NCI-H2227 treated with DMSO at 0.1 percent for 48 hours (cell line): ENCODE data around the gene THADA.
"Not testable (repeated sequence)": the region's sequence is repeated elsewhere in the genome, so short reads cannot be mapped to it uniquely, and the experiment has no call there.

Experiments
- DNase-seq: peaks from one replicate; lab custom pipeline; 2025; lab: John Stamatoyannopoulos, UW

Gene THADA

DNA sequence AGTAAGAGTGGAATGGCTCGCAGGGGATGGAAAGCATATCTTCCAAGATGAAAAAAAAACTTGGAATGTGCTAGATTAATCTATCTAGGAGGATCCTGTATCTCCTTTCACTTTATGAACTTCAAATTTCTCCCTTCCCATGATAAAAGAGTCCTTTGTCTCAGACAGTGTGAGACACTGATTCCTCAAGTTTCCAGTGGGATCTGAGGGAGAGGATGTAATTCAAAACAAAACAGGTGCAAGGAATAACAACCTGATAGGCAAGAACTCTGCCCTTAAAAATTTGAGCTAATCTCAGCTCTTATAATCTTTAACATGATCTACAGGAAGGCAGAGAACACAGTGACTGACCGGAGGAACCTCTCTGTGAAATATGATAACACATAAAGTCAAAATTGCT lies 207.5 kb downstream of the THADA start:
- DNase-seq = no peak

DNA sequence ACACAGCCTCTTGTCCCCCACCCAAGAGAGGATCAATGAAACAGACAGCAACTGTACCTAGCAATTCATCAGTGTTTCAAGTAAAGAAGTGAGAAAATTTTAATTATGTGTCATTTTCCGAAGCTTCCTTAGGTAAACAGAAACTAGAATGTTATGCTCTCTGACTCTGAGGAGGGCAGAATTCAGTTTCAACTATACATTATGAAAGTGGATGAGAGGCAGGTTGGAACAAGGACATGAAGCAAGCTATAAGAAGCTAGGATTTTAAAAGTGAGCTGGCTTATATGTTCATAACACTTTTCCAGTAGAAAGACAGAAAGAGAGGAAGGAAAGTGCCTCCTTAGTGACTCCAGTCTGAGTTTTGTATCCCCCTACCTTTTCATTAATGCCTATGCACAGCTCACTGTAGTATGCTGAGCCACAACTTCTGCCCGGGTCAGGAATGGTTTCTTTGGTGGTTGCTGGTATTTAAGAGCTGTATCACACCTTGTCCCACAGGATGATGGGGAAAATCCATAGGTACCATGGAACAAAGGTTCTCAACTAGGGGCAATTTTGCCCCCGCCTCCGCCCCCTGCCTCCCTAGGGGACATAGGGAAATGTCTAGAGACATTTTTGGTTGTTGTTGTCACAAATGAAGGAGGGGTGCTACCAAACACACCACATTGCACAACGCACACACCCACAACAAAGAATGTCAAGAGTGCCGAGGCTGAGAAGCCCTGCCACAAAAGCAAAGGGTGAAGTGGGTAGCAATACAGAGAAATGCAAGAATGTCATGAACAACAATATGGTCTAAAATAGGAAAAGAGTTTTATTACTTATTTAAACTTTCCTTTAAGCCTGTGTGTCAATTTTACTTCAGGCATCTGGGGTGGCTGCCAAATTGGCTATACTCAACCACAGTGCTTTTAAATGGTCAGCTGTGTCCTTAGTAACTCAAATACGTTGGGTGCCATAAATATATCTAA lies 208.5 kb downstream of the THADA start:
- DNase-seq = no peak

- not testable (repeated sequence) for DNase-seq
These were observed 209.2 kb downstream of the THADA start for GRCh38 chr2:43386679-43387078.

DNA sequence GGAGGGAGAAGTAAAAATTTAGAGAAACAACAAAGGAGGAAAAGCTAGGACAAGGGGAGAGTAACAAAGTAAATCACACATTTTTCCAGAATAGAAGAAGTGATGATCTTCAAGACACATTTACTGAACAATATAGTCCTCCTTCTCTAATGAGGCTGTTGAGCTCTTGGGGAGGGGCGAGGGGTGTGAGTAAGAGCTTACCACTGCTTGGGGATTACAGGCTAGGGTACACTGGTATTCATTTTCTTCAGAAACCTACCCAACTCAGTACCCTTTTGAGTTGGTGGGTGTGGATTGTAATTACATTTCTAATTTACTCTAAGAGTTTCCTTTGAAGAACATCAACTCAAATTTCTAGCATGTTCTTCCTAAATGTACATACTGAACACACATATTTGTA lies 211.7 kb downstream of the THADA start:
- no peak for DNase-seq

DNA sequence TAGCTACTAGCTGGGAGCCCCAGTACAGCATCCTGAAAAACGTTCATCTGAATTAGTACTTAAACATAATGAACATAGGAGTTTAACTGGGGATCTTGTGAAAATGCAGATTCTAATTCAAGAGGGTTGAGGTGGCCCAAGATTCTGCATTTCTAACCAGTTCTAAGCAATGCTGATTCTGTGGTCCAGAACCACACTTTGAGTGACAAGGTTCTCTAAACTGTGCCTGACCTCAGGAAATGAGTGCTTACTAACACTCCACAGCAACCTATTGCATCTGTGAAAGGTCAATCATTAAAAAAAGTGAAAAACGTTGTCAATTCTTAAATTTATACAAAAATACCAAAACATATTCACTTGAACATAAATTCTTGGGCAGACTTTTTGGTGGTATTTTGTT lies 212.3 kb downstream of the THADA start:
- DNase-seq = no peak

DNA sequence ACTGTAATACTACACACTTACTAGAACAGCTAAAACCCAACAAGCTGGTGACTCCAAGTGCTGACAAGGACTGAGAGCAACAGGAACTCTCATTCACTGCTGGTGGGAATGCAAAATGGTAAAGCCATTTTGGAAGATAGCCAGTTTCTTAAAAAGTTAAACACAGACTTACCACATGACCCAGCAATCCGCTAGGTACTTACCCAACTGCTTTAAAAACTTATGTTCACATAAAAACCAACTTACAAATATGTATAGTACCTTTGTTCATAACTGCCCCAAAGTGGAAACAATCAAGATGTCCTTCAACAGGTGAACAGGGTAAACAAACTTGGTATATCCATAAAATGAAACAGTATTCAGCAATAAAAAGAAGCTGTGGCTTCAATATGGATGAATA lies 216.3 kb downstream of the THADA start:
- no peak for DNase-seq

GRCh38 chr2:43377327-43377726 lies 218.5 kb downstream of the THADA start:
- DNase-seq = no peak

- DNase-seq = no peak
These were observed 219.2 kb downstream of the THADA start for GRCh38 chr2:43376523-43377198.

- DNase-seq = no peak
These were observed 219.9 kb downstream of the THADA start for GRCh38 chr2:43375746-43376522.

- DNase-seq = no peak
These were observed 223.3 kb downstream of the THADA start for GRCh38 chr2:43372416-43373081.

DNA sequence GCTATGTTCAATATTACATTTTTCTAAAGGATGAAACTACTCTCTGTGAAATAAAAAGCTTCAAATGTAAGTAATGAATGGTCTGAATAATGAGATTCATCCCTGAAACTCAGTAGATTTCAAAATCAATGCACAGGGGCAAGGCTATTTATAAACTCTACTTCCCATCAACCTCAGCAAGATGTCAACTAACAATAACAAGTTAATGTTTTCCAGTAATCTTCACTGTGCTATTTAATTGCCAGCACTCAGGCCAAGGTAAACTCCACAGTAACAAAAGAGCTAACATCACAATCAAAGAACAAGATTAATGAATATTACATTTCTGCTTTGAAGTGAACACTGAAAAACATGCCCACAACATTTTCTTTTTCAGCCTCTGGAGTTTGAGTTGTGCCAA lies 225.1 kb downstream of the THADA start:
- no peak for DNase-seq

GRCh38 chr2:43370146-43370545 lies 225.7 kb downstream of the THADA start:
- DNase-seq = no peak

- no peak for DNase-seq
These were observed 227.1 kb downstream of the THADA start for GRCh38 chr2:43368483-43369385.

GRCh38 chr2:43367012-43367782 lies 228.6 kb downstream of the THADA start:
- no peak for DNase-seq

DNA sequence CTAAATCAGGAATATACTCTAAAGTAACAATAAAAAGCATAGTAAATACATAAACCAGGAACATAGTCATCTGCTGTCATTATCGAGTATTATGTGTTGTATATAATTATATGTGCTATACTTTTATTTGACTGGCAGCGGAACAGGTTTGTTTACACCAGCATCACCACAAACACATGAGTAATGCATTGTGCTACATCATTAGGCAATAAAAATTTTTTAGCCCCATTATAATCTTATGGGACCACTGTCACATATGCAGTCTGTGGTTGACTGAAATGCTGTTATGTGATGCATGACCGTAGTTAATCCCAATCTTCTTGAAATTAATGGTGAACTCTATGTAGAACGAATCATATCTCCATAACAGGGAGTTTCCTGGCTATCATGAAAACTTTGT lies 232.7 kb downstream of the THADA start:
- peak; percentile 29 for DNase-seq

GRCh38 chr2:43361286-43361685 lies 234.6 kb downstream of the THADA start:
- no peak for DNase-seq

DNA sequence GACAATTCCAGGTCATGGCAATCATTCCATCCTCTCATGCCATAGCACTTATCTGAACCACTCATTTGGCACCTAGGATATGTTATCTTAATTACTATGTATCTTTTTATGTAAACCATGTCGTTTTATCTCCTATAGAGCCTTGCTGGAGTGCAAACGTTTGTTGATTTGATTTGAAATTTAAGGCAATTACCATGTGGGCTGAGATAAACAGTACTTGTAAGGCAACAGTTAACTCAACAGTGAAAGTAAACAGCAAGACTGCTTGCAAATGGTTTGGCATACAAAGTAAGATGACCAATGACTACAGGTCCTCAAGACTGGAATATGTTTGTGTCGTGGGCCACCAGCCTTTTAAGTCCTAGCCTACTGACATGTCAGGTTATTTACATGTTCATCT lies 235.7 kb downstream of the THADA start:
- DNase-seq = no peak

DNA sequence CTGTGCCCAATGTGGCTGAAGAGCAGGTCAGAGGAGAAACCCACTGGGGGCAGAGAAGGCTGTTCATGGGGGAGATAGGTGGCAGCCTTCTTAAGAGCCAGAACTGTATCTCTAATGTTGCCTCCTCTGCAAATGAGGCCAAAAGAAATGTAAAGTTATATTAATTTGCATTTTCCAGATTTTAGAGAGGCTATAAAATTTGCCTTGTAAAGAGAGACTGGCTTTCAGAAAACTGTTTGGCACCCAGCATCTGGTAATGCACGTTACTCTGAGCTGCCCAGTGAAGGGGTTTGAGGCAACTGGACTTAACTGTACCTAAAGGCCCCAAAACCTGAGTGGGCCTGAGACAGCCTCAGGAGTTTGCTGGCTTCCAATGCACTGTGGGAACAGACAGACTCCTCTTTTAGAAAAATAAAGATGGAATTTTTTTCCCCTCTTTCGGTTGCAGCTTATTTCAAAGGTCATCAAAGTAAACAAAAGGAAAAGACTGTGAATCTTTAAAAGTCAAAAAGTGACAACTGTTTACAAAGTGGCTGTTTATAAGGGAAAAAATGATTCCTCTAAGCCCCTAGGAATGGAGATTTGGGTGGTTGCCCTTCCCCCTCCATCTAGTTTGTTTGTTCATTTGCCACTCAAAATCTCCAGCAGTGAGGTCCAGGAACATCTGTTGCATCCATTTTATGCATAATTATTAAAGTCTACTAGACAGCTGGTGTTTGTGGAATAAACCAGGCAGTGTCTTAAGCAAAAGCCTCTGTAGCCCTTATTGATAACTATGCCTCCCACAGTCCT lies 237.2 kb downstream of the THADA start:
- DNase-seq = peak; percentile 18

DNA sequence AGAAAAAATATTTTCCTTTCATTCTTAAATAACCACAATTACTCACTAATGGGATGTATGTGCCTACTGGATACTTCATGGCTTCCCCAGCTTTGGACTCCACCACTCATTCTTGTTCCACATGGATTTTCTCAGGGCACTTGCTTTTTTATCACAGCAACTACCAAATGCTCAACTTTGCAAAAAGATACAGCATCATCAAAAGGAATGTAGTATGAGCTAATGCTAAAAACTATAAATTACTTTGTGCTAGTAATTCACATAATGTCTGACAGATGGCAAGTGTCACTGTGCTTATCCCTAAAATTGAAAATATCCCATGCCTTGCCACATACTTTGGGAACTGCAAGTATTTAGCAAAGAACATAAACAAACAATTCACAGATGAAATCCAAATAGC lies 239.1 kb downstream of the THADA start:
- no peak for DNase-seq
